Measurements from ENCODE around the gene BCDIN3D. TPM values are rescaled to one million over a fixed set of nuclear protein-coding genes. Genes with fewer than 3 reads are reported as not detected.
A peak's percentile ranks its signal among the peaks of the same experiment; 100 is the strongest.

Gene BCDIN3D
- total and polyA plus RNA-seq, 3 donors from 2014 or later, result 4.9 to 5.8 (median 5.1) TPM

GRCh38 chr12:49818241-49818895 lies 24.5 kb downstream of the BCDIN3D start:
- Histone ChIP-seq H3K27ac (no peak overlapping the region), H3K36me3 (ENCODE audit: low read depth, missing control alignments) (no peaks in the 10 kb centered on the region), H3K4me1 (peaks cover 17% of the 10 kb centered on the region), H3K4me3 (no peak overlapping the region), H3K27me3 (no peaks in the 10 kb centered on the region), H3K9me3 (no peaks in the 10 kb centered on the region)
- 84 to 85% methylated on average over 7 of the region's 7 CpGs for WGBS, 2 donors
- intact Hi-C loops (cut with DNase I; ENCODE audit: low total_unique reads), result no loop called here
- TF ChIP-seq CTCF (IDR thresholded peaks at IDR 0.05), result no peak
- TF ChIP-seq POLR2A (IDR thresholded peaks at IDR 0.05), result no peak
- DNase-seq, result no peak

GRCh38 chr12:49813131-49813530 lies 29.8 kb downstream of the BCDIN3D start:
- DNase-seq, result no peak
- H3K4me1 ChIP-seq, result peaks cover 39% of the 10 kb centered on the region
- intact Hi-C loops (cut with DNase I; ENCODE audit: low total_unique reads), result no loop called here

GRCh38 chr12:49811961-49812401 lies 30.9 kb downstream of the BCDIN3D start:
- Histone ChIP-seq H3K4me3 (no peak overlapping the region), H3K4me1 (peaks cover 46% of the 10 kb centered on the region), H3K27me3 (no peaks in the 10 kb centered on the region), H3K36me3 (ENCODE audit: low read depth, missing control alignments) (no peaks in the 10 kb centered on the region), H3K9me3 (no peaks in the 10 kb centered on the region), H3K27ac (peak overlapping the region in 1 of 2 donors; percentile 1)
- WGBS, 2 donors, result 68 to 71% methylated on average over 4 of the region's 4 CpGs
- no peak for TF ChIP-seq CTCF (IDR thresholded peaks at IDR 0.05)
- TF ChIP-seq POLR2A (IDR thresholded peaks at IDR 0.05), result no peak
- intact Hi-C loops (cut with DNase I; ENCODE audit: low total_unique reads), result no loop called here
- DNase-seq, result no peak

More at GRCh38 chr12:49813131-49813530, 29.8 kb downstream of the BCDIN3D start:
- WGBS, 2 donors, result 91 to 92% methylated on average over 1 of the region's 1 CpG
- no peak overlapping the region for H3K27ac ChIP-seq
- H3K4me3 ChIP-seq, result no peak overlapping the region
- H3K9me3 ChIP-seq, result no peaks in the 10 kb centered on the region
- no peaks in the 10 kb centered on the region for H3K36me3 ChIP-seq (ENCODE audit: low read depth, missing control alignments)
- TF ChIP-seq POLR2A (IDR thresholded peaks at IDR 0.05) (no peak), CTCF (IDR thresholded peaks at IDR 0.05) (no peak)
- no peaks in the 10 kb centered on the region for H3K27me3 ChIP-seq

- H3K27me3 ChIP-seq, result no peaks in the 10 kb centered on the region
- TF ChIP-seq POLR2A (IDR thresholded peaks at IDR 0.05), result no peak
- TF ChIP-seq CTCF (IDR thresholded peaks at IDR 0.05), result no peak
- WGBS, 2 donors, result 66 to 70% methylated on average over 5 of the region's 5 CpGs
- peak overlapping the region in 1 of 2 donors; percentile 17 for H3K27ac ChIP-seq
- peaks cover 49% of the 10 kb centered on the region for H3K4me1 ChIP-seq
- no peak overlapping the region for H3K4me3 ChIP-seq
- no peak for DNase-seq
- no peaks in the 10 kb centered on the region for H3K9me3 ChIP-seq
- H3K36me3 ChIP-seq (ENCODE audit: low read depth, missing control alignments), result no peaks in the 10 kb centered on the region
- intact Hi-C loops (cut with DNase I; ENCODE audit: low total_unique reads), result no loop called here
Measured at GRCh38 chr12:49811136-49811535, 31.8 kb downstream of the BCDIN3D start.

GRCh38 chr12:49809906-49810389 lies 33.0 kb downstream of the BCDIN3D start:
- DNase-seq, result no peak
- H3K9me3 ChIP-seq, result no peaks in the 10 kb centered on the region
- peaks cover 49% of the 10 kb centered on the region for H3K4me1 ChIP-seq
- TF ChIP-seq POLR2A (IDR thresholded peaks at IDR 0.05) (no peak), CTCF (IDR thresholded peaks at IDR 0.05) (no peak)
- 38 to 59% methylated on average over 7 to 9 of the region's 9 CpGs for WGBS, 2 donors
- no peak overlapping the region for H3K4me3 ChIP-seq
- intact Hi-C loops (cut with DNase I; ENCODE audit: low total_unique reads), result no loop called here
- no peaks in the 10 kb centered on the region for H3K27me3 ChIP-seq
- no peaks in the 10 kb centered on the region for H3K36me3 ChIP-seq (ENCODE audit: low read depth, missing control alignments)
- peak overlapping the region in 1 of 2 donors; percentile 73 for H3K27ac ChIP-seq
